ENCODE measurements around the gene ATF2. TPM values are rescaled to one million over a fixed set of nuclear protein-coding genes. Genes with fewer than 3 reads are reported as not detected.

The ATF2 gene
- total RNA-seq, 2 experiments from 2014 or later: 42.9 to 48.4 TPM

DNA sequence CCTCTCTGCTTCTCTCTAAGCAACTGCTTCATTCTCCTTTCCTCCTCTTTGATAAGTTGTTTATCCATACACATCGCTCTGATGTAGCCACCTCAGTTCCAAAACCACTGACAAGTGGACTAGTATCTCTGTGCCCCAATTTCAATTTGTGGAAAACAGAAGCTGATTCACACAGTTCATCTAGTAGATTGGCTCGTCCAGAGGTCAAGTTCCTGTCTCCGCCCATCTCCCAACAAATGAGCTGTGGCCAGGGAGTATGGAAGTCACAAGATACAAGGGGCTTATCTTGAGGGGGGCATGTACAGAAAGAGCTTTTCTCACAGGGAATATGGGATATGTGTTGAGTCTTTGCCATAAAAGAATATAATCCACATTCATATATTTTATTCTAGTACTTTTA, 145.1 kb downstream of the ATF2 start:
- TF ChIP-seq, protein P1, sequence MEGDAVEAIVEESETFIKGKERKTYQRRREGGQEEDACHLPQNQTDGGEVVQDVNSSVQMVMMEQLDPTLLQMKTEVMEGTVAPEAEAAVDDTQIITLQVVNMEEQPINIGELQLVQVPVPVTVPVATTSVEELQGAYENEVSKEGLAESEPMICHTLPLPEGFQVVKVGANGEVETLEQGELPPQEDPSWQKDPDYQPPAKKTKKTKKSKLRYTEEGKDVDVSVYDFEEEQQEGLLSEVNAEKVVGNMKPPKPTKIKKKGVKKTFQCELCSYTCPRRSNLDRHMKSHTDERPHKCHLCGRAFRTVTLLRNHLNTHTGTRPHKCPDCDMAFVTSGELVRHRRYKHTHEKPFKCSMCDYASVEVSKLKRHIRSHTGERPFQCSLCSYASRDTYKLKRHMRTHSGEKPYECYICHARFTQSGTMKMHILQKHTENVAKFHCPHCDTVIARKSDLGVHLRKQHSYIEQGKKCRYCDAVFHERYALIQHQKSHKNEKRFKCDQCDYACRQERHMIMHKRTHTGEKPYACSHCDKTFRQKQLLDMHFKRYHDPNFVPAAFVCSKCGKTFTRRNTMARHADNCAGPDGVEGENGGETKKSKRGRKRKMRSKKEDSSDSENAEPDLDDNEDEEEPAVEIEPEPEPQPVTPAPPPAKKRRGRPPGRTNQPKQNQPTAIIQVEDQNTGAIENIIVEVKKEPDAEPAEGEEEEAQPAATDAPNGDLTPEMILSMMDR (IDR thresholded peaks at IDR 0.05): no peak
- POLR2A ChIA-PET: interaction anchor here (0.7 kb wide), 1 partner anchor 953 kb away, joined by 3 read pairs; no protein-coding TSS in a partner anchor
- Mint-ChIP-seq H3K4me1 (ENCODE audit: low read depth) (no peaks in the 10 kb centered on the region), H3K36me3 (ENCODE audit: low read depth) (no peaks in the 10 kb centered on the region), H3K4me3 (no peak overlapping the region), H3K9me3 (no peaks in the 10 kb centered on the region), H3K27ac (no peak overlapping the region), H3K27me3 (no peaks in the 10 kb centered on the region)
- CTCF ChIA-PET: no interaction called here
- no peak for DNase-seq
- ATAC-seq: no peak
- intact Hi-C loops (cut with micrococcal nuclease): no loop called here

Small RNAs within 50 kb of the gene (microRNA-seq; reads per million reads assigned to microRNA genes)
- not detected for gene MIR933 (ENCODE audit: borderline microRNAs expressed, borderline replicate concordance)

Other genes starting within 250 kb of the ATF2 start
- gene CHN1, start 162.8 kb downstream of the ATF2 start, total RNA-seq: 1 to 10 TPM; 2.9 to 3.0 TPM
- 100 to 1,000 TPM; 399 to 401 TPM for gene ATP5MC3, start 13.5 kb upstream of the ATF2 start, total RNA-seq